Sigmoid colon (tissue), 7 donors: ENCODE measurements around the gene MYO15A. TPM values are rescaled to one million over a fixed set of nuclear protein-coding genes. Genes with fewer than 3 reads are reported as not detected.

Experiments used
- DNase-seq: peaks from one replicate; pipeline ENCODE4 v3.0.0-alpha.2; 2019
- H3K27ac ChIP-seq, 4 donors: fragments of 200-600 bp; sonication (generic); one replicate each; pipeline ENCODE4 v1.5.1; 2016 to 2019; ENCODE audit warnings: mild to moderate bottlenecking in 1 of 4
- H3K27me3 ChIP-seq, 3 donors: fragments of 200-600 bp; sonication (generic); one replicate each; pipeline ENCODE4 v1.5.1; 2019; ENCODE audit warnings: mild to moderate bottlenecking in 1 of 3
- H3K36me3 ChIP-seq, 4 donors: fragments of 200-600 bp; sonication (generic); one replicate each; pipeline ENCODE4 v1.5.1; 2016 to 2019
- H3K4me1 ChIP-seq, 4 donors: fragments of 200-600 bp; sonication (generic); one replicate each; pipeline ENCODE4 v1.5.1; 2017 to 2019
- H3K4me3 ChIP-seq, 4 donors: fragments of 200-600 bp; sonication (generic); one replicate each; pipeline ENCODE4 v1.5.1; 2017 to 2019; ENCODE audit warnings: mild to moderate bottlenecking in 2 of 4, moderate library complexity in 1 of 4
- H3K9me3 ChIP-seq, 4 donors: fragments of 200-600 bp in 3 of 4; sonication (generic) in 3 of 4; one replicate each; pipeline versions ENCODE4 v1.5.1 to v1.6.1; 2013 to 2019
- CTCF ChIP-seq, 4 experiments: fragments of 450-650 bp in 3 of 4; fragments of 200-600 bp in 1 of 4; IDR thresholded peaks; one replicate each; pipeline ENCODE4 v1.5.1; 2016 to 2019; ENCODE audit warnings: antibody characterized with exemption in 4 of 4, mild to moderate bottlenecking in 3 of 4, moderate library complexity in 2 of 4
- EP300 ChIP-seq, 4 donors: sonication (generic); formaldehyde crosslinking; IDR thresholded peaks; one replicate each; pipeline ENCODE4 v1.6.1; 2017; ENCODE audit warnings: antibody characterized with exemption in 4 of 4
- POLR2A ChIP-seq, 2 donors: fragments of 450-650 bp; IDR thresholded peaks; one replicate each; pipeline ENCODE4 v1.6.1; 2016; ENCODE audit warnings: antibody characterized with exemption in 2 of 2, mild to moderate bottlenecking in 2 of 2, moderate library complexity in 2 of 2
- POLR2AphosphoS5 ChIP-seq, 4 donors: sonication (generic); formaldehyde crosslinking; IDR thresholded peaks; one replicate each; pipeline ENCODE4 v1.6.1; 2017; ENCODE audit warnings: antibody characterized with exemption in 4 of 4
- WGBS, 2 donors: extraction: QIAGEN DNeasy Blood & Tissue Kit; methylation state at CpG; one replicate each; pipeline ENCODE4 v1.1.7; 2013; 5-methylcytosine and 5-hydroxymethylcytosine counted together
- intact Hi-C: fragments of 100-400 bp; cut with DNase I; formaldehyde crosslinking; loops from one replicate; pipeline ENCODE4 v1.15.1; 2023
- polyA plus RNA-seq, 3 donors: library from polyadenylated mRNA; stranded (reverse); fragments of 200-250 nt; gene quantifications; one replicate each; pipeline ENCODE4 v1.2.3, GENCODE V29; 2013
- total RNA-seq, 4 donors: library from RNA; depleted of rRNA; stranded (reverse); fragments of >200 nt; gene quantifications; one replicate each; pipeline ENCODE4 v1.1.0, GENCODE V29; 2016
- donor health status: healthy with polysubstance abuse.
- donor health status: Bipolar disorder and iron deficiency.
- donor health status: healthy.

Gene MYO15A
- total and polyA plus RNA-seq, 7 donors: 0.60 to 3.6 (median 0.72) TPM; not detected in 1

GRCh38 chr17:18226284-18226945 lies 117.9 kb downstream of the MYO15A start:
- intact Hi-C loops: loop anchor here (5.0 kb wide), 1 partner anchor 91 kb away; the partner anchor contains the start of gene SMCR8
- H3K4me3 ChIP-seq: peak overlapping the region; percentile 42 to 74 (median 68)
- H3K9me3 ChIP-seq: no peaks in the 10 kb centered on the region
- WGBS, 2 donors: 33 to 36% methylated on average over 16 of the region's 16 CpGs
- peak overlapping the region in 3 of 4 donors; percentile 68 to 73 (median 70) for H3K27ac ChIP-seq
- H3K36me3 ChIP-seq: no peaks in the 10 kb centered on the region
- no peaks in the 10 kb centered on the region for H3K27me3 ChIP-seq
- H3K4me1 ChIP-seq: peaks cover 0 to 26% (median 19%) of the 10 kb centered on the region in 4 donors
- DNase-seq: no peak
- TF ChIP-seq POLR2AphosphoS5 (IDR thresholded peaks at IDR 0.05) (no peak), EP300 (IDR thresholded peaks at IDR 0.05) (no peak), POLR2A (IDR thresholded peaks at IDR 0.05) (no peak), CTCF (IDR thresholded peaks at IDR 0.05) (no peak)

GRCh38 chr17:18227635-18228034 lies 119.1 kb downstream of the MYO15A start:
- DNase-seq: no peak
- TF ChIP-seq POLR2AphosphoS5 (IDR thresholded peaks at IDR 0.05): no peak
- TF ChIP-seq POLR2A (IDR thresholded peaks at IDR 0.05): no peak
- TF ChIP-seq CTCF (IDR thresholded peaks at IDR 0.05): no peak
- TF ChIP-seq EP300 (IDR thresholded peaks at IDR 0.05): no peak
- no peaks in the 10 kb centered on the region for H3K27me3 ChIP-seq
- H3K4me1 ChIP-seq: peaks cover 0 to 26% (median 19%) of the 10 kb centered on the region in 4 donors
- 97 to 98% methylated on average over 5 of the region's 5 CpGs for WGBS, 2 donors
- H3K9me3 ChIP-seq: no peaks in the 10 kb centered on the region
- H3K27ac ChIP-seq: no peak overlapping the region
- H3K4me3 ChIP-seq: no peak overlapping the region
- peaks cover 0 to 6% (median 0%) of the 10 kb centered on the region in 4 donors for H3K36me3 ChIP-seq
- intact Hi-C loops: loop anchor here (5.0 kb wide), 1 partner anchor 90 kb away; the partner anchor contains the start of gene SMCR8

GRCh38 chr17:18228176-18228682 lies 119.7 kb downstream of the MYO15A start:
- H3K4me3 ChIP-seq: no peak overlapping the region
- intact Hi-C loops: loop anchor here (5.0 kb wide), 1 partner anchor 89 kb away; the partner anchor contains the start of gene SMCR8
- DNase-seq: no peak
- 91% methylated on average over 10 of the region's 10 CpGs for WGBS, 2 donors
- H3K27me3 ChIP-seq: no peaks in the 10 kb centered on the region
- H3K27ac ChIP-seq: no peak overlapping the region
- peaks cover 0 to 10% (median 0%) of the 10 kb centered on the region in 4 donors for H3K36me3 ChIP-seq
- no peaks in the 10 kb centered on the region for H3K9me3 ChIP-seq
- TF ChIP-seq POLR2A (IDR thresholded peaks at IDR 0.05) (no peak), EP300 (IDR thresholded peaks at IDR 0.05) (no peak), CTCF (IDR thresholded peaks at IDR 0.05) (no peak), POLR2AphosphoS5 (IDR thresholded peaks at IDR 0.05) (no peak)
- H3K4me1 ChIP-seq: peaks cover 0 to 26% (median 19%) of the 10 kb centered on the region in 4 donors

GRCh38 chr17:18229254-18229653 lies 120.7 kb downstream of the MYO15A start:
- H3K27ac ChIP-seq: no peak overlapping the region
- H3K4me3 ChIP-seq: no peak overlapping the region
- intact Hi-C loops: loop anchor here (5.0 kb wide), 1 partner anchor 88 kb away; the partner anchor contains the start of gene SMCR8
- H3K27me3 ChIP-seq: no peaks in the 10 kb centered on the region
- peaks cover 0 to 26% (median 19%) of the 10 kb centered on the region in 4 donors for H3K4me1 ChIP-seq
- DNase-seq: no peak
- TF ChIP-seq POLR2AphosphoS5 (IDR thresholded peaks at IDR 0.05) (no peak), POLR2A (IDR thresholded peaks at IDR 0.05) (no peak), CTCF (IDR thresholded peaks at IDR 0.05) (no peak), EP300 (IDR thresholded peaks at IDR 0.05) (no peak)
- peaks cover 0 to 17% (median 7%) of the 10 kb centered on the region in 4 donors for H3K36me3 ChIP-seq
- no peaks in the 10 kb centered on the region for H3K9me3 ChIP-seq
- 79 to 83% methylated on average over 4 of the region's 4 CpGs for WGBS, 2 donors

Other genes with a start within 250 kb of the MYO15A start
- gene TOM1L2, start 136.4 kb upstream of the MYO15A start, total RNA-seq: 100 to 1,000 TPM in 1 of 4 donors, 10 to 100 TPM in 3; 38.2 to 215 (median 66.2) TPM
- gene TOM1L2, start 136.4 kb upstream of the MYO15A start, polyA plus RNA-seq: 10 to 100 TPM; 13.8 to 43.3 (median 29.6) TPM
- gene DRC3, start 135.9 kb upstream of the MYO15A start, total RNA-seq: 1 to 10 TPM in 3 of 4 donors, under 1 TPM in 1; 0.36 to 6.1 (median 1.8) TPM
- under 1 TPM in 1 of 3 donors, not detected in 2; 0.83 TPM for gene DRC3, start 135.9 kb upstream of the MYO15A start, polyA plus RNA-seq
- 10 to 100 TPM; 10.3 to 28.8 (median 15.3) TPM for gene ATPAF2, start 69.6 kb upstream of the MYO15A start, total RNA-seq
- 10 to 100 TPM; 17.4 to 28.1 (median 26.8) TPM for gene ATPAF2, start 69.6 kb upstream of the MYO15A start, polyA plus RNA-seq
- gene GID4, start 69.3 kb upstream of the MYO15A start, total RNA-seq: 10 to 100 TPM; 20.0 to 25.2 (median 23.9) TPM
- gene GID4, start 69.3 kb upstream of the MYO15A start, polyA plus RNA-seq: 1 to 10 TPM; 2.8 to 4.2 (median 3.8) TPM
- gene DRG2, start 20.8 kb upstream of the MYO15A start, total RNA-seq: 10 to 100 TPM; 25.2 to 36.0 (median 34.4) TPM
- gene DRG2, start 20.8 kb upstream of the MYO15A start, polyA plus RNA-seq: 10 to 100 TPM; 25.0 to 37.3 (median 27.6) TPM
- gene ALKBH5, start 75.1 kb downstream of the MYO15A start, total RNA-seq: 100 to 1,000 TPM; 100 to 109 (median 104) TPM
- gene ALKBH5, start 75.1 kb downstream of the MYO15A start, polyA plus RNA-seq: 10 to 100 TPM; 36.6 to 46.7 (median 40.0) TPM
- 10 to 100 TPM; 16.8 to 25.2 (median 17.2) TPM for gene LLGL1, start 116.9 kb downstream of the MYO15A start, total RNA-seq
- gene LLGL1, start 116.9 kb downstream of the MYO15A start, polyA plus RNA-seq: 10 to 100 TPM in 1 of 3 donors, 1 to 10 TPM in 2; 2.8 to 11.2 (median 4.2) TPM
- gene FLII, start 150.0 kb downstream of the MYO15A start, total RNA-seq: 100 to 1,000 TPM; 222 to 422 (median 236) TPM
- gene FLII, start 150.0 kb downstream of the MYO15A start, polyA plus RNA-seq: 100 to 1,000 TPM; 115 to 208 (median 136) TPM
- gene MIEF2, start 151.9 kb downstream of the MYO15A start, total RNA-seq: 10 to 100 TPM in 3 of 4 donors, 1 to 10 TPM in 1; 8.7 to 14.4 (median 11.7) TPM
- 10 to 100 TPM in 2 of 3 donors, 1 to 10 TPM in 1; 3.7 to 11.4 (median 11.1) TPM for gene MIEF2, start 151.9 kb downstream of the MYO15A start, polyA plus RNA-seq
- gene TOP3A, start 206.2 kb downstream of the MYO15A start, total RNA-seq: 10 to 100 TPM; 22.1 to 42.4 (median 26.0) TPM
- 10 to 100 TPM in 1 of 3 donors, 1 to 10 TPM in 2; 5.4 to 21.6 (median 5.5) TPM for gene TOP3A, start 206.2 kb downstream of the MYO15A start, polyA plus RNA-seq
- 10 to 100 TPM in 3 of 4 donors, 1 to 10 TPM in 1; 9.3 to 12.2 (median 10.6) TPM for gene SMCR8, start 206.5 kb downstream of the MYO15A start, total RNA-seq
- gene SMCR8, start 206.5 kb downstream of the MYO15A start, polyA plus RNA-seq: 10 to 100 TPM in 1 of 3 donors, 1 to 10 TPM in 2; 4.2 to 16.6 (median 6.7) TPM